Mesenchymal stem cell (in vitro differentiated cells and primary cell): Measurements from ENCODE around the gene LRP1.

Experiments
- DNase-seq: peaks from one replicate; pipeline ENCODE4 v3.0.0-alpha.2; 2013
- H2AFZ ChIP-seq: one replicate; pipeline ENCODE4 v1.6.1; 2013; ENCODE audit warnings: low read depth, mild to moderate bottlenecking, control low read depth, inconsistent platforms, low read length, moderate library complexity
- H2AK5ac ChIP-seq: 2 replicates; pipeline ENCODE4 v1.6.1; 2013; ENCODE audit warnings: low read length, moderate library complexity, mild to moderate bottlenecking, inconsistent platforms; ENCODE audit not compliant: severe bottlenecking
- H2BK120ac ChIP-seq: one replicate; pipeline ENCODE4 v1.6.1; 2013; ENCODE audit warnings: low read depth, mild to moderate bottlenecking, inconsistent platforms, low read length, moderate library complexity
- H2BK12ac ChIP-seq, 2 experiments: one replicate each; pipeline ENCODE4 v1.6.1; 2013; ENCODE audit warnings: inconsistent platforms in 2 of 2, low read length in 2 of 2, mild to moderate bottlenecking in 2 of 2, moderate library complexity in 2 of 2, control low read depth in 1 of 2
- H2BK15ac ChIP-seq: one replicate; pipeline ENCODE4 v1.6.1; 2013; ENCODE audit warnings: mild to moderate bottlenecking, low read depth, inconsistent platforms; ENCODE audit not compliant: poor library complexity, severe bottlenecking
- H2BK5ac ChIP-seq: 2 replicates; pipeline ENCODE4 v1.6.1; 2013; ENCODE audit warnings: low read depth, mild to moderate bottlenecking, low read length, control low read depth, inconsistent platforms; ENCODE audit not compliant: poor library complexity, severe bottlenecking
- H3K14ac ChIP-seq, 2 experiments: one replicate each; pipeline ENCODE4 v1.6.1; 2013; ENCODE audit warnings: inconsistent platforms in 2 of 2, low read length in 2 of 2, control low read depth in 1 of 2, mild to moderate bottlenecking in 1 of 2, moderate library complexity in 1 of 2
- H3K18ac ChIP-seq, 2 experiments: one replicate each; pipeline ENCODE4 v1.6.1; 2013; ENCODE audit warnings: inconsistent platforms in 2 of 2, low read length in 2 of 2, control low read depth in 1 of 2, low read depth in 1 of 2, mild to moderate bottlenecking in 1 of 2
- H3K23ac ChIP-seq, 2 experiments: one replicate each; pipeline ENCODE4 v1.6.1; 2013; ENCODE audit warnings: inconsistent platforms in 2 of 2, low read length in 2 of 2, mild to moderate bottlenecking in 2 of 2, moderate library complexity in 2 of 2, control low read depth in 1 of 2
- H3K27ac ChIP-seq: 2 replicates; pipeline ENCODE4 v1.5.1; 2013; ENCODE audit warnings: mild to moderate bottlenecking, moderate library complexity, low read length, control low read depth, inconsistent platforms; ENCODE audit not compliant: poor library complexity, severe bottlenecking
- H3K27me3 ChIP-seq, 2 experiments: 2 replicates each; pipeline versions ENCODE4 v1.6.1 to v1.7.0; 2013; ENCODE audit warnings: low read length in 2 of 2, mild to moderate bottlenecking in 2 of 2, moderate library complexity in 2 of 2, control low read depth in 1 of 2, inconsistent platforms in 1 of 2; ENCODE audit not compliant: control insufficient read depth in 1 of 2, insufficient read depth in 1 of 2
- H3K36me3 ChIP-seq, 2 experiments: 2 replicates each; pipeline versions ENCODE4 v1.6.1 to v1.7.0; 2013; ENCODE audit warnings: low read length in 2 of 2, control low read depth in 1 of 2, inconsistent platforms in 1 of 2, low read depth in 1 of 2, mild to moderate bottlenecking in 1 of 2; ENCODE audit not compliant: insufficient read depth in 2 of 2, control insufficient read depth in 1 of 2
- H3K4ac ChIP-seq, 2 experiments: one replicate each; pipeline ENCODE4 v1.6.1; 2013; ENCODE audit warnings: inconsistent platforms in 2 of 2, low read length in 2 of 2, mild to moderate bottlenecking in 2 of 2, moderate library complexity in 2 of 2, control low read depth in 1 of 2, low read depth in 1 of 2
- H3K4me1 ChIP-seq: 2 replicates; pipeline ENCODE4 v1.6.1; 2013; ENCODE audit warnings: low read depth, low read length, control low read depth; ENCODE audit not compliant: control insufficient read depth, insufficient read depth
- H3K4me2 ChIP-seq: 2 replicates; pipeline ENCODE4 v1.6.1; 2013; ENCODE audit warnings: low read length, mild to moderate bottlenecking, inconsistent platforms; ENCODE audit not compliant: poor library complexity, severe bottlenecking
- H3K4me3 ChIP-seq, 2 experiments: 2 replicates each; pipeline versions ENCODE4 v1.5.1 to v1.7.0; 2013; ENCODE audit warnings: low read length in 2 of 2, mild to moderate bottlenecking in 2 of 2, control low read depth in 1 of 2, low read depth in 1 of 2; ENCODE audit not compliant: insufficient read depth in 1 of 2
- H3K79me1 ChIP-seq: replicated peaks from 2 replicates; pipeline ENCODE4 v1.6.1; 2013; ENCODE audit warnings: mild to moderate bottlenecking, control low read depth, low read length, inconsistent platforms; ENCODE audit not compliant: poor library complexity, severe bottlenecking
- H3K9ac ChIP-seq: 2 replicates; pipeline ENCODE4 v1.7.0; 2013; ENCODE audit warnings: mild to moderate bottlenecking, low read length, moderate library complexity
- H3K9me3 ChIP-seq: 2 replicates; pipeline ENCODE4 v1.7.0; 2013; ENCODE audit warnings: mild to moderate bottlenecking, low read length; ENCODE audit not compliant: control insufficient read depth
- H4K8ac ChIP-seq: one replicate; pipeline ENCODE4 v1.6.1; 2013; ENCODE audit warnings: inconsistent platforms, mild to moderate bottlenecking, low read length, moderate library complexity
- H4K91ac ChIP-seq: one replicate; pipeline ENCODE4 v1.6.1; 2013; ENCODE audit warnings: mild to moderate bottlenecking, low read length, inconsistent platforms
- WGBS: methylation state at CpG from one replicate; pipeline ENCODE4 v1.1.7; 2013; ENCODE audit warnings: mixed read lengths; 5-methylcytosine and 5-hydroxymethylcytosine counted together

LRP1 gene

DNA sequence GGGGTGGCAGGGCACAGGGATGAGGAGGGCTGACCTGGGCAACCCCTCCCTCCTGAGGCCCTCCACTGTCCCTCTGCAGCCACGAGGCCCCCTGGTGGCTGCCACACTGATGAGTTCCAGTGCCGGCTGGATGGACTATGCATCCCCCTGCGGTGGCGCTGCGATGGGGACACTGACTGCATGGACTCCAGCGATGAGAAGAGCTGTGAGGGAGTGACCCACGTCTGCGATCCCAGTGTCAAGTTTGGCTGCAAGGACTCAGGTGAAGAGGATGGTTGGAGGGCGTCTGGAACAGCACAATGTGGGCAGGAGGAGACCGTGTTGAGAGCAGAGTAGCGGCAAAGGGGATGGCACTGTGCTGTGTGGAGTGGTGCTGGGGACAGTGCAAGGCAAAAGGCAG lies 44.8 kb downstream of the LRP1 start:
- Histone ChIP-seq H2BK15ac (no peak overlapping the region), H2AFZ (no peak overlapping the region), H3K23ac (no peak overlapping the region), H2BK12ac (no peak overlapping the region), H3K4me1 (peaks cover 3% of the 10 kb centered on the region), H3K14ac (no peak overlapping the region), H3K27me3 (no peaks in the 10 kb centered on the region), H3K4me2 (no peak overlapping the region), H2BK5ac (no peak overlapping the region), H3K18ac (no peak overlapping the region), H3K9me3 (no peaks in the 10 kb centered on the region), H3K36me3 (peaks cover 93 to 96% of the 10 kb centered on the region in 2 experiments), H3K4me3 (no peak overlapping the region), H3K79me1 (peaks cover 25% of the 10 kb centered on the region), H4K91ac (no peak overlapping the region), H3K9ac (peak overlapping the region; percentile 44), H2AK5ac (no peak overlapping the region), H4K8ac (no peak overlapping the region), H3K4ac (no peak overlapping the region), H2BK120ac (no peak overlapping the region), H3K27ac (no peak overlapping the region)
- WGBS: 80% methylated on average over 11 of the region's 11 CpGs
- peak; percentile 35 for DNase-seq

DNA sequence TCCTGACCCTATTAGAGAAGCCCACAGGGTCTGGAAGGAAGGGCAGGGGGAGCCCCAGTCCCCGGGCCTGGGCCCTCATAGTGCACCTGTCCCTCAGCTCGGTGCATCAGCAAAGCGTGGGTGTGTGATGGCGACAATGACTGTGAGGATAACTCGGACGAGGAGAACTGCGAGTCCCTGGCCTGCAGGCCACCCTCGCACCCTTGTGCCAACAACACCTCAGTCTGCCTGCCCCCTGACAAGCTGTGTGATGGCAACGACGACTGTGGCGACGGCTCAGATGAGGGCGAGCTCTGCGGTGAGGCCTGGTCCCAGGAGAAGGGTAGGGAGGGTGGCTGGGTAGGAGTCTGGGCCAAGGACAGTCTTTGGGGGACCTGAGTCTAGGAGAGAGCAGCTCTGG lies 45.4 kb downstream of the LRP1 start:
- no peaks in the 10 kb centered on the region for H3K27me3 ChIP-seq
- H3K27ac ChIP-seq: no peak overlapping the region
- no peak overlapping the region for H2AK5ac ChIP-seq
- no peak overlapping the region for H2AFZ ChIP-seq
- peak overlapping the region; percentile 12 for H3K9ac ChIP-seq
- H3K18ac ChIP-seq: no peak overlapping the region
- H3K36me3 ChIP-seq: peaks cover 93 to 96% of the 10 kb centered on the region in 2 experiments
- no peak for DNase-seq
- no peak overlapping the region for H2BK15ac ChIP-seq
- no peak overlapping the region for H3K14ac ChIP-seq
- no peak overlapping the region for H3K4me3 ChIP-seq
- no peak overlapping the region for H3K23ac ChIP-seq
- peaks cover 19% of the 10 kb centered on the region for H3K79me1 ChIP-seq
- H2BK120ac ChIP-seq: no peak overlapping the region
- H3K4me2 ChIP-seq: no peak overlapping the region
- H4K8ac ChIP-seq: no peak overlapping the region
- peaks cover 3% of the 10 kb centered on the region for H3K4me1 ChIP-seq
- H2BK5ac ChIP-seq: no peak overlapping the region
- H2BK12ac ChIP-seq: no peak overlapping the region
- H3K4ac ChIP-seq: no peak overlapping the region
- no peaks in the 10 kb centered on the region for H3K9me3 ChIP-seq
- no peak overlapping the region for H4K91ac ChIP-seq
- 95% methylated on average over 13 of the region's 14 CpGs for WGBS

DNA sequence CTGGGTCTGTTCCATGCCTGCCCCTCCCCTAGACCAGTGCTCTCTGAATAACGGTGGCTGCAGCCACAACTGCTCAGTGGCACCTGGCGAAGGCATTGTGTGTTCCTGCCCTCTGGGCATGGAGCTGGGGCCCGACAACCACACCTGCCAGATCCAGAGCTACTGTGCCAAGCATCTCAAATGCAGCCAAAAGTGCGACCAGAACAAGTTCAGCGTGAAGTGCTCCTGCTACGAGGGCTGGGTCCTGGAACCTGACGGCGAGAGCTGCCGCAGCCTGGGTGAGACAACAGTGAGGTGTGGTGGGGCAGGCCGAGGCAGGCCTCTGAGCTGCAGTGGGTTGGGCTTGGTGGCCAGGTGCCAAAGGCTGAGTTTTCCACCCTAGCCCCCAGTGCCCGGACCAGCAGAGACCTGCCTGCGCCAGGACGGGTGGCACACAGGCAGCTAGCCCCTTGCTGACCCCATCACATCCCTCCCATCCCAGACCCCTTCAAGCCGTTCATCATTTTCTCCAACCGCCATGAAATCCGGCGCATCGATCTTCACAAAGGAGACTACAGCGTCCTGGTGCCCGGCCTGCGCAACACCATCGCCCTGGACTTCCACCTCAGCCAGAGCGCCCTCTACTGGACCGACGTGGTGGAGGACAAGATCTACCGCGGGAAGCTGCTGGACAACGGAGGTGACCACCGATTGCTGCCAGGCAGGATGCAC lies 47.3 kb downstream of the LRP1 start:
- Histone ChIP-seq H3K4me1 (peaks cover 3% of the 10 kb centered on the region), H2BK12ac (no peak overlapping the region), H2BK5ac (no peak overlapping the region), H3K27ac (no peak overlapping the region), H3K9ac (peak overlapping the region; percentile 61), H2AK5ac (no peak overlapping the region), H4K8ac (no peak overlapping the region), H3K4me3 (no peak overlapping the region), H3K4ac (no peak overlapping the region), H3K18ac (no peak overlapping the region), H2AFZ (no peak overlapping the region), H3K9me3 (no peaks in the 10 kb centered on the region), H2BK15ac (no peak overlapping the region), H3K27me3 (no peaks in the 10 kb centered on the region), H3K14ac (no peak overlapping the region), H2BK120ac (no peak overlapping the region), H3K23ac (no peak overlapping the region), H3K4me2 (no peak overlapping the region), H3K36me3 (peaks cover 93 to 96% of the 10 kb centered on the region in 2 experiments), H3K79me1 (peaks cover 19% of the 10 kb centered on the region), H4K91ac (no peak overlapping the region)
- DNase-seq: peak; percentile 71
- 77% methylated on average over 28 of the region's 29 CpGs for WGBS

DNA sequence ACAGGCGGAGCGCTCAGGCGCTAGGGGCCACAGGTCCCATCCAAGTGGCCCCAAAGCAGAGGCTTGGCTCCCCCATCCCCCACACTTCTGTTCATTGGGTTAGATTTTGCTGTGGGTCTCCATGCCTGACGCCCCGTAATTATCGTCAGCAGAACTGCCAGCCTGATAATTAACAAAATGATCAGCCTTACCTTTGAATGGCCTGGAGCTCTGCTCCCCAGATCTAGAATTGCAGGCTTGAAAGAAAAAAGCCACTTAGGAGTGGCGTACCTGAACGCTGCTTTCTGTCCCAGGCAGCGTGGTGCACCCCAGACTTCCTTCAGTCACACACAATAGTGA lies 47.8 kb downstream of the LRP1 start:
- WGBS: 90% methylated on average over 9 of the region's 9 CpGs
- Histone ChIP-seq H3K23ac (no peak overlapping the region), H3K9me3 (no peaks in the 10 kb centered on the region), H4K8ac (no peak overlapping the region), H2BK5ac (no peak overlapping the region), H2BK120ac (no peak overlapping the region), H3K79me1 (peaks cover 17% of the 10 kb centered on the region), H3K36me3 (peaks cover 93 to 96% of the 10 kb centered on the region in 2 experiments), H3K4me1 (peaks cover 3% of the 10 kb centered on the region), H2AFZ (no peak overlapping the region), H3K27me3 (no peaks in the 10 kb centered on the region), H3K9ac (peak overlapping the region; percentile 61), H2BK12ac (no peak overlapping the region), H3K4me2 (no peak overlapping the region), H3K4ac (no peak overlapping the region), H3K14ac (no peak overlapping the region), H2AK5ac (no peak overlapping the region), H3K18ac (no peak overlapping the region), H3K27ac (no peak overlapping the region), H2BK15ac (no peak overlapping the region), H4K91ac (no peak overlapping the region), H3K4me3 (no peak overlapping the region)
- no peak for DNase-seq
